Islet precursor cell (in vitro differentiated cells): ENCODE results near the gene ALOX5.

Experiments
- DNase-seq: peaks from one replicate; pipeline ENCODE4 v3.0.0-alpha.2; 2018

ALOX5 gene

GRCh38 chr10:45444976-45445898, 71.2 kb downstream of the ALOX5 start:
- DNase-seq: no peak

- DNase-seq: no peak
Measured at GRCh38 chr10:45446858-45447257, 72.8 kb downstream of the ALOX5 start.

GRCh38 chr10:45447416-45447815, 73.4 kb downstream of the ALOX5 start:
- no peak for DNase-seq

DNA sequence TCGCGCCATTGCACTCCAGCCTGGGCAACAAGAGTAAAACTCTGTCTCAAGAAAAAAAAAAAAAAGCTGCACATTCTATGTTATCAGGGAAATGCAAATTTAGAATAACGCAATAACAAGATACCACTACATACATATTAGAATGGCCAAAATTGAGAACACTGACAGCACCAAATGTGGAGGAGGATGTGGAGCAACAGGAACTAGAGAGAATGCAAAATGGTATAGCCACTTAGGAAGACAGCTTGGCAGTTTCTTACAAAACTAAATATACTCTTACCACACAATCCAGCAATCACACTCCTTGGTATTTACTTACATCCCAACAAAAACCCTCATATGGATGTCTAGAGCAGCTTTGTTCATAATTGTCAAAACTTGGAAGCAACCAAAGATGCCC, 76.8 kb downstream of the ALOX5 start:
- DNase-seq: no peak

DNA sequence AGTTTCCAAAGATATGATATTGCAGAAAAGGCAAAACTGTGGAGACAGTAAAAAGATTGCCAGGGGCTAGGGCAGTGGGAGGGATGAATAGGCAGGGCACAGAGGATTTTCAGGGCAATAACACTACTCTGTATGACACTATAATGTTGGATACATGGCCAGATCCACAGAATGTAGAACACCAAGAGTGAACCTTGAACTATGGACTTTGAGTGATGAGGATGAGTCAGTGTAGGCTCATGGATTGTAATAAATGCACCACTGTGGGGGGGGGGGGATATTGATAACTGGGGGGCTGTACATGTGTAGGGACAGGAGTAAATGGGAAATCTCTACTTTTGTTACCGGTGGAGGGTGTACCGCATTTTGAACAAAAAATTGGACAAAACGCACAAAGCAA, 77.4 kb downstream of the ALOX5 start:
- DNase-seq: no peak

DNA sequence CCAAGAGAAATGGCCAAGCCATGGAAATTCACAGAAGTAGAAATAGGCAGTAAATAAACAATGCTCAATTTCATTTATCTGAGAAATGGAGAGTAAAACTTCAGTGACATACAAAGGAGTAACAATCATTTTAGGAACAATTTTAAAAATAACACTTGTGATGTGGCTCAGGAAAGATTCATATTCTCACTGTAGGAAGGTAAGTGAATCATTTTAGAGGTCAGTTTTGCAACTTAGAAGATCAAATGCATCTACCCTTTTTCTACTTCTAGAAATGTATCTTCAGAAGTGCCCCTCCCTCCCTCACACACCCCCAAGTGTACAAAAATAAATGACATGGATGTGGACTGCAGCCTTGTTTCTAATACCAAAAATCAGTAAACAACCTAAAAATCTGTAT, 78.3 kb downstream of the ALOX5 start:
- no peak for DNase-seq

GRCh38 chr10:45452743-45453452, 78.9 kb downstream of the ALOX5 start:
- peak; percentile 49 for DNase-seq

DNA sequence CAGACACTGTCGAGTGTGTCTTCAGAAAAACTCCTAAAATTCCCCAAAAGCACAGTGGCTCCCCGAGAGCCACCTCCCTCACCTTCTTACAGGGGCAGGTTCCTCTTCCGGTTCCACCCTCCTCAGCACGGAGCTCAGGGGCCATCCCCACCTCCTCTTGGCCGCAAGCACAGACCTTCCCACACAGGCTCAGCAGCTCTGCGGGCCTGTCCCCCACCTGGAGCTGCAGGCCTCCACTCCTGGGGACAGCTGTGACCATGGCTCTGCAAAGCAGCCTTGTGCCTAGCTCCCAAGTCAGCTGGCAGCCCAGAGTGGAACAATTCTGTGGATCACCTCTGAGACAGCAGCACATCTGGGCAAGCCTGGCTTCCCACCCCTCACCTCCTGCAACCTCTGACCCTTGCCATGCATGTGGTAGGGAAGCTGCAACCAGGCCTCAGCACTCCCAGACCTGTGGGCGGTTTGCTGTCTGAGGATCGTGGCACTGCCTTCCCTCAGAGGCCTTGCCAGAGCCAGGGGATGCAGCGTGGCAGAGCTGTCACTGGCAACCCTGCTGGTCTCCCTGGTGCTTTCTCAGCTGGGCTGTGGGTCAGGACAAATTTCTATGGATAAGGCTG, 79.7 kb downstream of the ALOX5 start:
- no peak for DNase-seq

GRCh38 chr10:45454262-45454661, 80.2 kb downstream of the ALOX5 start:
- no peak for DNase-seq

DNA sequence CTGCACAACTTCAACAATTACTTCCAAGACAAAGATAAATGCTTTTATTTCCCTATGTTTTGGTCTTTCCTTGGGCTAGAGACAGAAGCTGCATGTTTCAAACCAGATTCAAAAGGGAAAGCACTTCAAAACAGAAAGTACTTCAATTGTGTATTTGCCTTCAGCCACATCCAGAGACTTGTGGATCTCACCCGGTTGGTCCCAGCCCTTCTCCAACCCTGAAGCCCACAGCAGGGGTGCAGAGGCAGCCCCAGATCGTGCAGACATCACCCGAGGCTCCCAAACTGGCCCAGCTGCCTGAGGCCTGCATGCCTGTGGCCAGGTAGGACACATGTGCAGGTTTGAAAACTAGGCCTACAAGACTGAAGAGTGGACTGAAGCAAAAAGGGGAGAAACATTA, 80.8 kb downstream of the ALOX5 start:
- DNase-seq: no peak

GRCh38 chr10:45456233-45456632, 82.2 kb downstream of the ALOX5 start:
- no peak for DNase-seq

DNA sequence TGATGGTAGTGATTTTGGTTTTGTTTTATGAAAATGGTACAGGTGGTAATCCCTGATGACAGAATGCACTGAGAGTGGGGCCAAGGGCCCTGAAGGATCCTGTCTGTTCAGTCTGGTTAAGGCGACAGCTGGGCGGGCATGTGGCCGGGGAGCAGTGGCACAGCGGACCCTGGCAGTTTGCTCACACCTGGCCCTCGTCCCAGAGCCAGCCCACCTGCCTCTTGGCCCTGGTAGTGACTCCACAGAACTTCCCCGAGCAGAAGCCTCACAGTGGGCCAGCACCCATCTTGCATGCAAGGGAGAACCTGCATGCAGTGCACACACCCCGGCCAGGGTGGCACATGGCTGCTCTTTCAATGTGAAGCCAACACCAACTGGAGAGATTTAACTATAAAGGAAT, 82.8 kb downstream of the ALOX5 start:
- peak; percentile 25 for DNase-seq

- peak; percentile 17 for DNase-seq
Measured at GRCh38 chr10:45457487-45457886, 83.5 kb downstream of the ALOX5 start.

DNA sequence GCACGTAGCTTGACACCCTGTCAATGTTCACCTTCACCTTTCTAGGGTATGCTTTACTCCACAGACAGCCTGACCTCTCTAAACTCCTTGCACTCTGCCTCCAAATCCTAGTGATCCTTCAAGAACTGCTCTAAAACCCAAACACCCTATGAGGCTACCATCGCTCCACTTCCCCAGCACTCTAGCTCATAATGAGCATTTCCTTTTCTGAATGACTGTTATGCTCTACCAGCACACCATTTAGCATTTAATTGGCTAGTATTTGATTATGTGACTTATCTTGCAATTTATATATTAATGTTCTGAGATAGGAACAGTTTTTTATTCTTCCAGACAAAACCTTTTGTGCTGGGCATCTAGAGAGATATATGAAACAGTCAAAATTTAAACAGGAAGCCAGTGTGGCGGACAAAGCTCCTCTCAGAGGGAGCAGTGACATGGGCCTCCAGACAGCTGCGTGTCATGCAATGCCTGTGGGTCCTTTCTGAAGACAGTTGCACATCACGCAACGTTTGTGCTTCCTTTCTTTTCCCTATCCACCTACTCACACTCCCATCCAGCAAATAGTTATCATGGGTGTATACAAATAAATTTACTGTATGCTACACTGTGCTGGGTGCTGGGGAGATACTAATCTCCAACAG, 86.3 kb downstream of the ALOX5 start:
- DNase-seq: no peak

DNA sequence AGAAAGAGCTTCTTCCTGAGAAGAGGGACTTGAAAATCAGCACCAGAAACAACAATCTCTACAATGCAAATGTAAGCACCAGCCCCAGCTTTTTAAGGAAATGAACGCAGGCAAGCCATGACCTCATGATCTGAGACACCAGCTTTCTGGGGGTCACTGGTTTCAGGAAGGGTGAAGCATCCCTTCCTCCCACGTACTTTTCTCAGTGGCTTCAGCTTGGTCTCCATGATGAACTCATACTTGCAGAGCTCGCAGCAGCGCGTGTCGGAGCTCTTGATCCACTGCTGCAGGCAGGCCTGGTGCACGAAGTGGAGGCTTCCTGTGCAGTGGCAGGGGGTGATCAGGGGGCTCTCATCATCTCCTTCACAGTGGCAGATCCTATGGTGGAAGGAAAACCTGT, 87.0 kb downstream of the ALOX5 start:
- DNase-seq: no peak

DNA sequence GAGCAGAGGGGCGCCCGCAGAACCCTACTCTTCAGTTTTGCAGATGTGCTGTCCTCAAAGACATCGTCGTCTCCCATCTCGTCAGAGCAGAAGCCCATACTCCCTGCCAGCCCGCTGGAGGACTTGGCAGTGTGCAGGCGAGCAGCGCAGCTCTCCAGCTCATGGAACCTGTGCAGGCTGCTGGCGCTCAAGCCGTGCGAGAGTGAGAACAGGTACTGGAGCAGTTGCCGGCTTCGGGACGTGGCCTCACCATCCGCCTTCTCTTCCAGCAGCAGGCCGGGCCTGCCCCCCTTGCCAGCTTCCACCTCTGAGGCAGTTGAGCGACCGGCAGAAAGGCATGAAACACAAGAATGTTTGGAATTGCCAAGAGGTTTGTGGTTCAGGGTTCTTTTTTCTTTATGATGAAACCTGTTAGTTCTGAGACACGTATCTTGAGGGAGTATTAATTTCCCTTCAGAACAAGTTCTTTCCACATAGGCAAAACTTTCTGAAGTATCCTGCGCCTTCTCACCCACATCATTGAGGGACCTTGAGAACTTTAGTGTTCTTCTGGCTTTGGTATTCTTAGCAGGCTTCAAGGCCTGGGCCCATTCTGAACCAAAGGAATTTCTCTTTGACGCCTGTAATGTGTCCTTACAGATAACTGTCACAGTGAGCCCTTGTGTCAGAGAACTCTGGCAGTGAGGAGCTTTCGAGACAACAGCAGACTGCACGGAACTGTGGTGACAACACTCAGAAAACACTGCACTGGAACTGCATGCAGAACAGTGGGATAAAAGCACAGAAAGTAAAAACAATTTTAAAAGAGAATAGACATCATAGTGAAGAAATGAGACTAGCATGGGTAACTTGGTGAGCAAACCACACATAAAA, 89.5 kb downstream of the ALOX5 start:
- no peak for DNase-seq

GRCh38 chr10:45464958-45465567, 91.0 kb downstream of the ALOX5 start:
- peak; percentile 82 for DNase-seq

DNA sequence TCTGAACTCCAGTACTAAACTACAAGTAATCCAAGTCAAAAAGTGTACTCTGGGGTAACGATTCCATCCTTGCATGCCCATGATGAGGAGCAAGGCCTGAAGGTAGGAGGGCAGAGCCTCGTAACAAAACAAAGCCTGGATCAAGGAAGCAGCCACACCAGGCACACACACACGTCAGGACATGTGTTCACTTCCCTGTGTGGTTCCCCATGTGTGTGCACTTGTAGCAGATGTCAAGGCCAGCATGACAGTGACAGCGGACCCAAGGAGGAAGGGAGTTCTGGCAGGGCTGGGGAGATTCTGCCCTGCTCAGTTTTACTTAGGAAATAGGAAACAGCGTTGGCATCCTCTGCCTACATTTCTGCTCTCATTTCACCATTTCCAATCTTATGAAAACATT, 92.8 kb downstream of the ALOX5 start:
- DNase-seq: no peak

DNA sequence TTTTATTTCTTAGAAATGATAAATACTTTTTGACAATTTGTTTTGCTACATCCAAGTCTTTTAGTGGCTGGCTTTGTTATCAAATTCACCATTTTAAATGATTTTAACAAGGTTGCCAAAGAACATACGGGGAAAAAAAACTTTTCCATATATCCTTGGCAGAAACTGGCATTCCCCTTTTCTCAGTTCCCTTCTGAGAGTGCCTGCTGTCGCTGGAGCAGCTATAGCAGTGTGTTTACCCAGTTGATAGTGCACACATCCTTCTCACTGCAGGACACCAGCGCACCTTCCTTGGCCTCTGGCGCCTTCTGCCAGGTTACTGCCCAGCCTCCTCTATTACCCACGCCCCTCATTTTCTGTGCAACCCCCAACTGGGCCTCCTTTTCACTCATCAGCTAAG, 94.1 kb downstream of the ALOX5 start:
- DNase-seq: no peak

GRCh38 chr10:45470098-45471012, 96.3 kb downstream of the ALOX5 start:
- DNase-seq: peak; percentile 69

GRCh38 chr10:45471059-45471458, 97.0 kb downstream of the ALOX5 start:
- DNase-seq: no peak
